ENCODE results near the gene HOXD8. TPM values are rescaled to one million over a fixed set of nuclear protein-coding genes. Genes with fewer than 3 reads are reported as not detected.

HOXD8 gene
- total RNA-seq, 1 experiment from 2014 or later: 0.39 TPM

- no peaks in the 10 kb centered on the region for H3K4me1 ChIP-seq (replicated peaks; ENCODE audit: insufficient read depth)
- H3F3A ChIP-seq (ENCODE audit: insufficient read depth, low read depth): no peaks in the 10 kb centered on the region
- DNase-seq: no peak
- no peaks in the 10 kb centered on the region for H4K20me1 ChIP-seq (ENCODE audit: insufficient read depth)
- no peak overlapping the region for H3K27ac ChIP-seq
- BruUV-seq (replicated peaks): no TSS peak
- no peak for TF ChIP-seq EZH2 (IDR thresholded peaks at IDR 0.05; ENCODE audit: low read depth)
- no peak for TF ChIP-seq CTCF (conservative IDR thresholded peaks at IDR 0.05)
- no peak overlapping the region for H3K4me2 ChIP-seq
- POLR2A ChIA-PET (ENCODE audit: unreplicated experiment): no interaction called here
- intact Hi-C loops (cut with micrococcal nuclease; ENCODE audit: unreplicated experiment): no loop called here
- H3K9me3 ChIP-seq (ENCODE audit: insufficient read depth, low read depth): no peaks in the 10 kb centered on the region
- H3K27me3 ChIP-seq (ENCODE audit: insufficient read depth, low read depth): peaks cover 51% of the 10 kb centered on the region
- no peaks in the 10 kb centered on the region for H3K36me3 ChIP-seq (ENCODE audit: low read depth)
- no peak overlapping the region for H3K4me3 ChIP-seq
- H2AFZ ChIP-seq: no peak overlapping the region
- no peaks in the 10 kb centered on the region for H3K9me2 ChIP-seq (ENCODE audit: insufficient read depth)
- CTCF ChIA-PET: no interaction called here
- no peaks in the 10 kb centered on the region for H3K79me2 ChIP-seq (ENCODE audit: low read depth)
These were observed 44.9 kb downstream of the HOXD8 start for GRCh38 chr2:176174382-176174823.

- Histone ChIP-seq H3K27me3 (ENCODE audit: insufficient read depth, low read depth) (peaks cover 58% of the 10 kb centered on the region), H2AFZ (no peak overlapping the region), H3K36me3 (ENCODE audit: low read depth) (no peaks in the 10 kb centered on the region), H3K4me2 (no peak overlapping the region), H3K9me3 (ENCODE audit: insufficient read depth, low read depth) (no peaks in the 10 kb centered on the region), H3K9me2 (ENCODE audit: insufficient read depth) (no peaks in the 10 kb centered on the region), H3K4me3 (no peak overlapping the region), H3F3A (ENCODE audit: insufficient read depth, low read depth) (no peaks in the 10 kb centered on the region), H3K4me1 (replicated peaks; ENCODE audit: insufficient read depth) (no peaks in the 10 kb centered on the region), H3K27ac (no peak overlapping the region), H4K20me1 (ENCODE audit: insufficient read depth) (no peaks in the 10 kb centered on the region), H3K79me2 (ENCODE audit: low read depth) (no peaks in the 10 kb centered on the region)
- POLR2A ChIA-PET (ENCODE audit: unreplicated experiment): no interaction called here
- no peak for DNase-seq
- intact Hi-C loops (cut with micrococcal nuclease; ENCODE audit: unreplicated experiment): no loop called here
- BruUV-seq (replicated peaks): no TSS peak
- CTCF ChIA-PET: no interaction called here
- TF ChIP-seq CTCF (conservative IDR thresholded peaks at IDR 0.05) (no peak), EZH2 (IDR thresholded peaks at IDR 0.05; ENCODE audit: low read depth) (no peak)
These were observed 45.6 kb downstream of the HOXD8 start for GRCh38 chr2:176174824-176175708.

GRCh38 chr2:176175709-176176607 lies 46.5 kb downstream of the HOXD8 start:
- Histone ChIP-seq H4K20me1 (ENCODE audit: insufficient read depth) (no peaks in the 10 kb centered on the region), H3K79me2 (ENCODE audit: low read depth) (no peaks in the 10 kb centered on the region), H3K4me2 (no peak overlapping the region), H2AFZ (no peak overlapping the region), H3K4me3 (no peak overlapping the region), H3K36me3 (ENCODE audit: low read depth) (no peaks in the 10 kb centered on the region), H3F3A (ENCODE audit: insufficient read depth, low read depth) (no peaks in the 10 kb centered on the region), H3K9me3 (ENCODE audit: insufficient read depth, low read depth) (no peaks in the 10 kb centered on the region), H3K4me1 (replicated peaks; ENCODE audit: insufficient read depth) (no peaks in the 10 kb centered on the region), H3K27me3 (ENCODE audit: insufficient read depth, low read depth) (peaks cover 67% of the 10 kb centered on the region), H3K9me2 (ENCODE audit: insufficient read depth) (no peaks in the 10 kb centered on the region), H3K27ac (no peak overlapping the region)
- no TSS peak for BruUV-seq (replicated peaks)
- POLR2A ChIA-PET (ENCODE audit: unreplicated experiment): no interaction called here
- CTCF ChIA-PET: no interaction called here
- TF ChIP-seq EZH2 (IDR thresholded peaks at IDR 0.05; ENCODE audit: low read depth) (no peak), CTCF (conservative IDR thresholded peaks at IDR 0.05) (no peak)
- intact Hi-C loops (cut with micrococcal nuclease; ENCODE audit: unreplicated experiment): no loop called here
- DNase-seq: no peak
